ENCODE measurements around the gene POLE3. TPM values are rescaled to one million over a fixed set of nuclear protein-coding genes. Genes with fewer than 3 reads are reported as not detected.

POLE3 gene
- total and polyA plus RNA-seq, 9 of the 15 experiments (the other 6 are each of a cell fraction or from before 2014, with no cell fraction given), result 52.6 to 179 (median 110) TPM

GRCh38 chr9:113401027-113401792 lies 9.3 kb downstream of the POLE3 start, which contains the start of gene ALAD (continued):
- TF ChIP-seq CUX1 (CRISPR knock-in tag; IDR thresholded peaks at IDR 0.05) (no peak), BCLAF1 (IDR thresholded peaks at IDR 0.05; ENCODE audit: borderline replicate concordance in 1 of 2, control insufficient read depth in 1 of 2, low read depth in 2 of 2, low read length in 1 of 2) (0 out of 4 replicates have a peak, but pooled peaks of 1 of the 2 experiments have one; percentile 13), ZNF507 (tag; conservative IDR thresholded peaks at IDR 0.05) (no peak), HEY1 (CRISPR knock-in tag; IDR thresholded peaks at IDR 0.05; ENCODE audit: borderline replicate concordance) (no peak), EWSR1 (IDR thresholded peaks at IDR 0.05; ENCODE audit: borderline replicate concordance, low read depth, partially characterized antibody) (no peak), ZBTB26 (CRISPR knock-in tag; IDR thresholded peaks at IDR 0.05) (no peak), ZNF12 (CRISPR knock-in tag; IDR thresholded peaks at IDR 0.05) (no peak), TOE1 (IDR thresholded peaks at IDR 0.05; ENCODE audit: borderline replicate concordance) (no peak), TOE1 (CRISPR knock-in tag; IDR thresholded peaks at IDR 0.05; ENCODE audit: borderline replicate concordance, low read depth) (0 out of 2 replicates have a peak, but pooled peaks have one; percentile 25), MCM3 (IDR thresholded peaks at IDR 0.05) (no peak), PHTF2 (CRISPR knock-in tag; IDR thresholded peaks at IDR 0.05) (no peak), CXXC5 (CRISPR knock-in tag; IDR thresholded peaks at IDR 0.05) (peak; percentile 85), ZNF253 (CRISPR knock-in tag; conservative IDR thresholded peaks at IDR 0.05) (no peak), KAT7 (CRISPR knock-in tag; IDR thresholded peaks at IDR 0.05; ENCODE audit: borderline replicate concordance) (peak; percentile 90; the same call in 1 of the 2 replicates), IFI16 (CRISPR knock-in tag; IDR thresholded peaks at IDR 0.05) (no peak), E2F3 (CRISPR knock-in tag; IDR thresholded peaks at IDR 0.05) (no peak), BHLHE40 (IDR thresholded peaks at IDR 0.05; ENCODE audit: low read length) (peak; percentile 37; the same call in 1 of the 2 replicates), POLR3A (IDR thresholded peaks at IDR 0.05; ENCODE audit: borderline replicate concordance, extremely low read depth, insufficient read depth, insufficient read length) (peak; percentile 26)
